Subcutaneous adipose tissue (tissue), 4 donors: ENCODE data around the gene DNAH10. TPM values are rescaled to one million over a fixed set of nuclear protein-coding genes. Genes with fewer than 3 reads are reported as not detected.

Experiments used
- CTCF ChIP-seq: fragments of 450-650 bp; IDR thresholded peaks from one replicate; pipeline ENCODE4 v1.5.1; 2016; ENCODE audit warnings: low read depth, mild to moderate bottlenecking, control low read depth, antibody characterized with exemption, moderate library complexity
- total RNA-seq, 4 donors: library from RNA; depleted of rRNA; stranded (reverse); fragments of >200 nt; gene quantifications; one replicate each; pipeline ENCODE4 v1.1.0, GENCODE V29; 2016

DNAH10 gene
- total RNA-seq, 4 donors from 2014 or later = under 0.01 to 0.19 (median 0.08) TPM

- TF ChIP-seq CTCF = no peak
Observed at GRCh38 chr12:123747309-123747708, 14.8 kb upstream of the DNAH10 start.

GRCh38 chr12:123748161-123748560 is 13.9 kb upstream of the DNAH10 start:
- TF ChIP-seq CTCF = no peak

GRCh38 chr12:123748661-123749060 is 13.4 kb upstream of the DNAH10 start:
- TF ChIP-seq CTCF = no peak

- no peak for TF ChIP-seq CTCF
Observed at GRCh38 chr12:123749355-123749754, 12.7 kb upstream of the DNAH10 start.

GRCh38 chr12:123750159-123750656 is 11.9 kb upstream of the DNAH10 start:
- TF ChIP-seq CTCF = no peak

- TF ChIP-seq CTCF = no peak
Observed at GRCh38 chr12:123752046-123752445, 10.1 kb upstream of the DNAH10 start.

GRCh38 chr12:123754041-123754772 is 7.9 kb upstream of the DNAH10 start:
- no peak for TF ChIP-seq CTCF
